ENCODE measurements around the gene LRMDA.

The LRMDA gene

DNA sequence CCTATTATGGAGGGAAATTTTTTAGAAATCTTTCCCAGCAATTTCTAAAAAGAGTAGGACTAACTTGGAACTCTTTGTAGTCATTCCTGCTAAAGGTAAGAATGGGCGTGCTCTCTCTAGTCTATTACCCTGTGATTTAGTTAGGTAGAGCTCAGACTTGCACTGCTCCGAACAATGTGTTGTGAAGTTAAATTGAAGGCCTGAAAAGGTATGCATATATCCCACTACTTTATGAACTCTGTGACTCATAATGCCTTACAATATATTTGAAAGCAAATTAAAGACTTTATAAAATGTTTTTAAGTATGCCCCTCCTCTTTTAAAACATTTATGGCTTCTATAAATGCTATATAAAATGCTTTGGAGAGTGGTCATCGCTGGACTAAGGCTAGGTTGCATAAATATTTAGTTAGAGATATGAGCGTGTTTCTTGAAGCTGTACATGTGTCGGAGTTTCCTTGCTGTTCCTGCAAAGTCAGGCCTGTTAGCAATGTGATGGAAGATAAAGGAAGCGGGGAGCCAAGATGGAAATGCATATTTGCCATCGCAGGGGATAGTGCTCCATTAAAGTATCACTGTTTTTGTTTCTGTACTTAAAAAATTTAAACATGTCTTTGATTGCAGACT, 761.4 kb downstream of the LRMDA start:
- DNase-seq (ENCODE audit: low read depth, low spot score): no peak

DNA sequence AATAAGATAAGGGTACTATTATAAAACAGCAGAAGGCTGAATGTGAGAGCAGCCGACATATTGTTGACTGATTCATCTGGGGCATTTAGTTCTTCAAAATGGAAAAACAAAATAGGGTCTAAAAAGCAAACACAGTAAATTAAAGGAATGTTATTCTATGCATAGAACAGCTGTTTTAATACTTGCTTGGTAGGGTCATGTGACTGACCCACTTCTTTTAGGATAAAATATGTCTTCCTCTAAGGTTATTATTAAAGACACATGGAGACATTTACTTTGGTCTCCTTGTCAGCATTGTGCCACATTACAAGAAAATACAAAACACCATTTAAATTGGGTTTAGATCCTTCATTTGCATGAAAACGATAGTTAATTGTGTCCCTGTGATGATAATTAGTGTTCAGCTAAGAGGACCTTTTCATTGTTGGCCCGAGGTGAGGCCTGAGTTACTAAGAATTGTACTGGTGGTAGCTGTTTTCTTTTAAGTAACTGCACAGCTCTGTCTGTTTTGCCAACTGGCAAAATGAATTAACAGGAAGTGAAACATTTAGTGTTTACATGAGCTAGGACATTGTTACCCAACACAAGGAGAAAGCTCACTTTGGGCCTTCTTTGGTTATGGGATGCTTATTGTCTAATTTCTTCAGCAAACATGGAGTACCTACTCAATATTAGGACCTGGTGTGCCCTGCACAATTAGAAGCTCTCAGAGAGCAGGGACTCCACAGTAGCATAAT, 764.4 kb downstream of the LRMDA start:
- DNase-seq (ENCODE audit: low read depth, low spot score): no peak

DNA sequence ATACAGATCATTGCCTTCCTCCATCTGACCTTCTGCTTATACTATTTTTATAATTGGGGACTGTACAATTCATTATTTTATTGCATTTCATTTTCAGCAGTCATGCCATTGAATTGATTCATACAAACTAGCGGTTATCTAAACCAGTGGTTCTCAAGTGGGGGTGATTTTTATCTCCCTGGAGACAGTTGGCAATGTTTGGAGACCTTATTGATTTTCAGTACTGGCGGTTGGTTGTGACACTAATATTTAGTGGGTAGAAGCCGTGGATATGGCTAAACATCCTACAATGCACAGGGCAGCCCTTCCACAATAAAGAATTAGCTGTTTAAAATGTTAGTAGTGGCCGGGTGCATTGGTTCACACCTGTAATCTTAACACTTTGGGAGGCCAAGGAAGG, 765.9 kb downstream of the LRMDA start:
- no peak for DNase-seq (ENCODE audit: low read depth, low spot score)

DNA sequence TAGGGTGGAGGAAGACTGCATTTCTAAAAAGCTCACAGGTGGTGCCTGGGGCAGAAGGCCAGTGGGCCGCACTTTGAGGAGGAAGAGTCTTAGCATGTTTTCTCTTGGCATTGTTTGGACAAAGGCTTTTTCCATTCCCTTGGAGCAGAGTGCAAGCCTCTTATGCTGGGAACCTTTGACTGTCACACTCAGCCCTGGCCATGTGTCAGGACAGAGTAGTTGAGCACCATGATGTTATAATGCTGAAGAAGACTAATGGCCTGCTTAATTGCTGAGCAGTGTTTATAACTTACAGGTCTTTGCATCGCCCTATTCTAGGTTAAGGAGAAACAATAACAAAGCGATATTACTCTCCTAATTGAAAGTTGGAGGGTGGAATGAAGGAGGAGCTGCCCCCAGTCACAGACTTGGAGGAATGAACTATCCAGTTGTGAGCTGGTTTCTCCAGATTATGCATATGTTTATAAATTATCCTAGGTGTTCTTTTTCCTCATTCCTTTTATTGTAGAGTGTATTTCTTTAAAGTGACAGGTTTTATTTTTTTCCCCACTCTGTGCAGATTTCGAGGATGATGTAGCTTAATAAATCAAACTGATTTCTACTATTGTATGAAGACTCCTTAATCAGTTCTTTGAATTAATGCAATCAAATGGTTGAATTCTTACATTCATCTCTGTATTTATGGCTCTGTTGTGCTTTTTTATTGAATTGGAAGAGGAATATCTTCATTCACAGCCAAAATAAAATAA, 767.0 kb downstream of the LRMDA start:
- no peak for DNase-seq (ENCODE audit: low read depth, low spot score)

DNA sequence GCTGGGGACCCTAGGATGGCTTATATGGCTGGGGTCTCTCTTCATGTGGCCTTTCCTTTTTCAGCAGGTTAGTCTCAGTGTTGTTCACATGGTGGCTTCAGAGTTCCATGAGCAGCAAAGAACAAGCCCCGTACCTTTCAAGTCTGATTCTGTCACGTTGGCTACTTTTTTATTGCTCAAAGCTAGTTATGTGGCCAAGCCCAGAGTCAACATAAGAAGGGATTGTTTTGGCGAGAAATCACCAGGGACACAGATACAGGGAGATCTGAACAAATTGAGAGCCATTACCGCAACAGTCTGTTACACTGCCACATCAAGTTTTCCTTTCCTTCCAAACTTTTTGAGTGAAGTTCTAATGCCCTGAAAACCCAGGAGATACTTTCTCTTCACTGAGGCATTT, 770.5 kb downstream of the LRMDA start:
- DNase-seq (ENCODE audit: low read depth, low spot score): no peak

DNA sequence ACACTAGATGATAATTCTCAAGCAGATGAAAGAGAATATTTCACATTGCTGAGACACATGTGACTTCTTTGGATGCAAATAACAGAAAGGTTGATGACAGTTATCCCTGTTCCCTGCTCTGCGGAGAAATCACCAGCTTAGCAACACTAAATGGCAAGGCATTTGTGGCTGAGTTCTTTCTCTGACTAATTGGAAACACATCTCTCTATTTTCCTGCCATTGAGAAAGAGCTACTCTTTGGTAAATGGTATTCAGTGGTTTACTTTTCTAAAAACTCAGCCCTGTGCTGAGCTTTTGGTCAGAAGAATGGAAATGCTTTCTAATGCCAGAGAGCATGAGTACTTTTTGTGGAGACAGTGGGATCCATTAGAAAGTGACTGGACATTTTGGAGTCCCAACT, 771.4 kb downstream of the LRMDA start:
- DNase-seq (ENCODE audit: low read depth, low spot score): no peak

DNA sequence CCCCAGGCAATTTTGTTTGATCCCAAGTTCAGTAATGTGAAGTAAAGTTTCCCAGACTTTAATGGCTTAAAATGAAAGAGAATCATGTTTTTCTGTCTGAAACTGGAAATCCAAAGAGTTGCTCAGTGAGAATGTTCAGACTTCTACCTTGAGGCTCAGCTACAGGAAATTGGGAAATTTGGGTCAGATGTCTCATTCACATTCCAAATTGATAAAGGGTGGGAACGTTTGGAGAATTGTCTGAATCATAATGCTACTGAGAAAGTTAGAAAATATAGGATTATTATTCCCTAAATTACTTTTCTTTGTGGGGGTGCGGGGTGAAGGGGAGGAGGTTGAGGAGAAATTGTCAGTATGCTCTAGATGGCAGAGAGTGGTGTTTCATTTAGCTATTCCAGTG, 773.9 kb downstream of the LRMDA start:
- no peak for DNase-seq (ENCODE audit: low read depth, low spot score)

DNA sequence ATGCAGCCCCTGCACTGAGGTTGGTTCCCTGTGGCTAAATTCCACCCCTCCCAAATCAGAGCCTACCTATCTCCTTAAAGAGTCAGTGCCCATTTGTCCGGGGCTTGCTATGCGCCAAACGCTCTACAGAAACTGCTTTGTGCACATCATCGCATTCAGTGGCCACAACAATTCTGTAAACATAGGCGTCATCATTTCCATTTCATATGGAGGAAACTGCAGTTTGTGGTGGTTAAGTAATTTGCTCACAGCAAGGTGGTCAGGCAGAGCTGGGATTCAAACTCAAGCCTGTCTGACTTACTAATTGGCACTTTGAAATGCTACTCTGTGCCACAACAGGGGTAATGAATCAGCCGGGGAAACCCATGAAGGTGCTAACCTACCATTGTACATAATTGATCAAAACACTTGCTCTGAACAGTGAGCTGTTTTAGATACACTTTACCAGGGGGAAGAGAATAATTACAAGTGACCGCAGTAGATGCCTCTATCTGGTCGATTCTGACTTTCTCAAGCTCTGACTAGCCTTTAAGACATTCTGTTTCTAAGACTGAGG, 775.5 kb downstream of the LRMDA start:
- no peak for DNase-seq (ENCODE audit: low read depth, low spot score)

DNA sequence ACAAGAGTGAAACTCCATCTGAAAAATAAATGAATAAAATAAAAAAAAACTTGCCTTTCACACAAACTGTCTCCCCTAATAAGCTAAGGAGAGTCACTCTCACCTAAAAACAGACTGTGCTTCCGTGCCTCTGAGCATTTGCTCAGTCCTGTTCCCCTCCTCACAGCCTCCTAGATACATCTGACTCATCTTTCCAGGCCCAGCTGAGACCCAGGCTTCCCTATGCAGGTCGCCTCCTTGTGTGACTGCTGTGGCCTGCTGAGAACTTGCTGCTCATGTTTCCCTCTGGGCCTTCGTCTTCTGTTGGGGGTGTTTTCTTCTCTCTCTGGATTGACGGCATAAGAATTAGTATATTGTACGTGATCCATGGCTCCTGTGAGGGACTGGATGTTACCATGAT, 777.7 kb downstream of the LRMDA start:
- DNase-seq (ENCODE audit: low read depth, low spot score): no peak

DNA sequence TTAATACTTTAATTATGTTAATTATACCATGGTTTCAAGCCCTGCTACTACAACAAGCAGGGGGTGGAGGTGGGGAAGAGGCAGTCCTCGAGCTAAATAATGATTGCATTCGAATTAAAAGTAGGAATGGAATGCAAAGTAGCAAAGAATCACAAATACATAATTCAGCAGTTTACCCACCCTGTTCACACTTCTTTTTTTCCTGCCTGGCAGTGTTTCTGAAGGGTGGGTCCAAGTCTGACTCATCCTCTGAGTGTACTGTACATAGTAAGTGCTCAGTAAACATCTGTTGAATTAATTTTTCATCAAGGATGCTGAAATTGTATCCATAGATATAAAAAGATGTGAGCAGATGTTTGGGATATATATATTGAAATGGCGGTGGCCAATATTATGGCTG, 778.8 kb downstream of the LRMDA start:
- DNase-seq (ENCODE audit: low read depth, low spot score): no peak

DNA sequence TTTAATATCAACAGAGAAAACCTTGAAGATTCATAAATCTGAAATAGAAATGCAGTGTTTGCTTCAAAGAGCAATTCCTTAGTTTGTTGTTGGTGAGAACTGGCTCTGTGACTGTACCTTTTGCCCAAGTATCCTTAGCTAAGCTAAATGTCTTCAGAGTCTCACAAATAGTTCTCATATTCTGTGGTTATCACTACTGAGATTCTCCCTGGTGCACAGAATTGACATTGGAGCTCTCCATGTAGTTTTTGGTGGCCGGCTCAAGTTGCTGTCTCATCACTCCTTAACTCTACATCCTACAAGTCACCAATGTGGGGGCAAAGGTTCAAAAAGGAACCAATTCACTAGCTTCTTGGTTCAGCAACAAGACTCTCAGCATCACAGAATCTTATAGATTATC, 780.3 kb downstream of the LRMDA start:
- no peak for DNase-seq (ENCODE audit: low read depth, low spot score)

DNA sequence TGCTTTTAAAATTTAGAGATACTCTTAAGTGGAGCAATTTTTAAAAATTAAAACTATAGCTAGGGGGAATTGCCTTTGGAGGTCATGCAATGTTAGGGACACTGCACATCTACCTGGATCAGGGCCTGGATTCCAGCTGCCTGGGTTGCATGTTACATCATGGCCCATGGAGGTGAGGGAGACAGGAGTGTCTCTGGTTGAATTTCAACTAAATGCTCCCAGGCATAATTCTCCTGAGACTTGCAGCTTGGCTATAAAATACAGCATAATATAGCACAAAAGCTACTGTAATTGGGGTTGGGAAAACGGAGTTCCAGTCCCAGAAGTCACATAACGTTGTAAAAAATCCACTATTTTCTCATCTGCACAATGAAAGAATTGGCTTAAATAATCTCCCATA, 782.5 kb downstream of the LRMDA start:
- DNase-seq (ENCODE audit: low read depth, low spot score): no peak

DNA sequence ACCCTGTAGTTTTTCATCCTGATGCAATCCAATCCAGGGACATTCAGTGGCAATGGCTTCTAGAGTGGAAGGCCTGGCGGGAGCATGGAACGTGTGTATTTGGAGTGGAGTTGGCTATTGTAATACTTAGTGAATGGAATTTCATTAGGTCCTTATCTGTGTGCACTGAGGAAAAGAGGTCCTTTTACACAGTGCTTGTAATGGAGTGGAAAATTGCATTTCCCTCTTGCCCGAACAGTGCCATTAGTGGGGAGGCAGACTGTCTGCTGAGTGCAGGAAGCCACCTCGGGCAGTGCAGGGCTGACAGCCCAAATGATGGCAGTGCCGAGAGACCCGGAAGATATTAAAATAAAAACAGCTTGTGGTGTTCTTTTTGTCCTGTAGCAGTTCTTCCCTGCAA, 786.6 kb downstream of the LRMDA start:
- no peak for DNase-seq (ENCODE audit: low read depth, low spot score)

DNA sequence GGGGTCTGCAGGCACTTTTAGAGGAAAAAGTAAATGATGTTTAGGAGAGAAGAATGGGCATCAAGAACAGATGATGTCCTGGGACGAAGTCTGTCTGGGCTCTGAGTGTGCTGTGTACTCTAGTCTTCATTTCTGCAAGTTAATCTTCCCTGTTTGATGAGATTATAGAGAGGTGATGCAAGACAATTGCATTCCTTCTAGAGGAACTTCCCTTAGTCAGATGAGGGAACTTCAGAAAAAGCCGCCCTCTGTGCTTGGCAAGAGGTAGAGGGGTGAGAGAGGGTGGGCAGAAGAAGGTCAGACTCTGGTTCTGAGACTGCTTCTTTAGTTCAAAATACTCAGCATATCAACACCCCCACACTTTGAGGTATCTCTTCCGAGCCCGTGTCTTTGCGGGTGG, 797.9 kb downstream of the LRMDA start:
- DNase-seq (ENCODE audit: low read depth, low spot score): no peak

DNA sequence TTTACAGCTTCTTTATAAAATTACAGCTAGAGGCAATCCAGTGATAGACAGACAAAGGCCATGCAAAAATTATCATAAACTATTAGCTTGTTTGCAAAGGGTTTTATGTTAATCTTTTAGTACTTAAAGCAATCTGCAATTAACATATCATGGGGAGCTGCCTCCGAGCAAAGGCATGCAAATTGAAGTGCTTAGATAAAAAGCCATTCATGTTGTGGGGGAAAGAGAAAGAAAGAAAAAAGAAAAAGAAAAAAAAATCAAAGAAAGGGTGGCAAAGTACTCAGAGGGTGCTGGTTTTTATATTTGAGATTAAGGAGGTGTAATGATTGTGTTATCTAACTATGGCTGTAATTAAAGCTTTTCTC, 799.5 kb downstream of the LRMDA start:
- DNase-seq (ENCODE audit: low read depth, low spot score): no peak

DNA sequence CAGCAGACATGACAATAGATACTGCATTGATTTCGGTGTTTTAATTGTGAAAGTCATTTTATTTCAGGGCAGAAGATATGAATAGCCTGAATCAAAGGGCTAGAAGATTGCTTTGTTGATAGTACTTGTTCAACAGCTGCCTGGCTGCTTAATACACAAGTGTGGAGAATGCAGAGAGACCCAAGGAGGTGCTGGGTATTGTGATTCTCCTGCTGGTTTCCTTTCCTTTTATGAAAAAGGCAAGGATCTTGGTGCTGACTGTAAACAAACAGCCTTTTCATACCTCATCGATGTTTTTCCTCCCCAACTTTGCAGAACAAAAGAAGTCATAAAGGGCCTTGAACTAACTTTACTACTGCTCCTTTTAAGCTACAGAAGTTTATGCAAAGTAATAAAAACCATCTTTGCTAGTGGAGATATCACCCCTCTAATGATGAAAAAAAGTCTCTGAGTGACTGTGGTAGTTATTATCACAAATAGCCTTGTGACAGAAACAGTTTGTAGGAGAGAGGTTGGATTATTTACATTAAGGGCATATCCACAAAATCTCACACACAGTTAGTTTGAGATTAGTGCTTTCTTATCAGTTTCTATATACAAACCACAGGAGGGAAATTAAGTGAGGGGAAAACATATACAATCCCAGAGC, 800.0 kb downstream of the LRMDA start:
- DNase-seq (ENCODE audit: low read depth, low spot score): peak; percentile 70

DNA sequence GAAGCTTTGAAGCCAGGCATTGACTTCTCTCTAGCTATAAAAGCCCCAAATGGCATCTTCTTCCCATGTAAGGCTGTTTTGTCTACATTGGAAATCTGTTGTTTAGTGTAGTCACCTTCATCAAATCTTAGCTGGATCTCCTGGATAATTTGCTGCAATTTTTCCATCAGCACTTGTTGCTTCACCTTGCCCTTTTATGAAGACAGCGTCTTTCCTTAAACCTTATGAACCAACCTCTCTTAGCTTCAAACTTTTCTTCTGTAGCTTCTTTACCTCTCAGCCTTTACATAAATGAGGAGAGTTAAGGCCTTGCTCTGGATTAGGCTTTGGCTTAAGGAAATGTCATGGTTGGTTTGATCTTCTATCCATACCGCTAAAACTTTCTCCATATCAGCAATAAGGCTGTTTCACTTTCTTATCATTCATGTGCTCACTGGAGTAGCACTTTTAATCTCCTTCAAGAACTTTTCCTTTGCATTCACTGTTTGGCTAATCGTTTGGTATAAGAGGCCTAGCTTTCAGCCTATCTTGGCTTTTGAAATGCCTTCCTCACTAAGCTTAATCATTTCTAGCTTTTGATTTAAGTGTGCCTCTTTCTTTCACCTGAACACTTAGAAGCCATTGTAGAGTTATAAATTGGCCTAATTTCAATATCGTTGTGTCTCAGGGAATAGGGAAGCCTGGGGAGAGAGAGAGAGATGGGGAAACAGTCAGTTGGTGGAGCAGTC, 803.2 kb downstream of the LRMDA start:
- no peak for DNase-seq (ENCODE audit: low read depth, low spot score)

DNA sequence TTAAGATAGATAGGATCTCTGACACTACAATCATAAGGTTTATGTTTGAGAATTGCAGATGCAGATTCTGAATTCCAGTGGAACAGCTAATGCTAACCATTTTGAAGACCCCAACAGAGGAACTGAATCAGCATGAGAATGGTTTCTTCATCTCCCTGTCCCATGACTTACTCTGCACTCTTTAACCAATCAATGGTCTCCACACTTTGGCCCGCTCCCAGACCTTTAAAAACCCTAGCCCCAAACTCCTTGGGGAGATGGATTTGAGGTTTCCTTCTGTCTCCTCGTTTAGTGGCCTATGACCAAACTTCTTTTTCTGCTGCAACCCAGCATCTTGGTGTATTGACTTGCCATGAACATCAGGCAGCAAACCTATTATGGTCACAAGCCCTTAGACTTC, 804.9 kb downstream of the LRMDA start:
- no peak for DNase-seq (ENCODE audit: low read depth, low spot score)

DNA sequence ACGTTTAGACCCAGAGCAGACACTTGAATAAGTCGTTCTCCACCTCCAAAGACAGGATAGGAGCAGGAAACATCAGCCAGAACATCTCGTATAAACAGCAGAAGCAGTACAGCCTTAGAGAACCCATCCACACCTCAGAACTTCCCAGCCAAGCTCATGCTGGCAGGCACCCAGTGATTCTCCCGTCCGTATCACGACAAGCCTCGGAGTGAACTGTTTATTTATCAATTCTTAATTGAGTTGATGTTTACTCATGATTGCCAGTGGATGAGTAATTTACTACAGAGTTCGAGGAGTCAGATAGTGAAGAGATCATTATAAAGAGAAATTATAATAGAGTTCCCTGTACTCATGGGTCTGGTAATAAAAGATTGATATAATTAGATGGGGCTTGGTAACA, 811.5 kb downstream of the LRMDA start:
- no peak for DNase-seq (ENCODE audit: low read depth, low spot score)

DNA sequence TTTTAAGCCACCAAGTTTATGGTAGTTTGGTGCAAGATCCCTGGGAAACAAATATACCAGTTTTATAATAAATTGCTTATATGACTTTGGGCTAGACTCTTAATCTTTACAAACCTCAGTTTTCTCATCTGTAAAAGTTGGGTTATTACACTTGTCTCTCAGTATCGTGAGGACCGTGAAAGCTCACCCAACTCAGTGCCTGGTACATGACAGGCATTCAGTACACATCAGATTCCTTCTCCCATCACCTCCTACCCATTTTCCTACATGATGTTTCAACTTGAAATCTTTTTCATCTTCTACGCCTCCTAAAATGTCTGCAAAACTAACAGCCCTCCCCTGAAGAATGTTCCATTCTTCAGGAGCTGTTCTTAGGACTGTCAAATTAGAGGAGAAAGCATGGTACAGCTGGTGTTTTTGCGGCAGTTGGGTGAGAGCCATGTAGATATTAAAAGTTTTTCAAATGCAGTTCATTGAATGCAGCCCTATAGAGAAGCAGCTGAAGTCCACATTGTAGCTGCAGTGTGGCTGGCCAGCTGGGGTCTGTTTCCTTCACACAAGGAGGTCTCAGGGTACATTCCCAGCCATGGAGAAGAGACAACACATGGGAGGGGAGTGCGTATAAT, 812.8 kb downstream of the LRMDA start:
- no peak for DNase-seq (ENCODE audit: low read depth, low spot score)

DNA sequence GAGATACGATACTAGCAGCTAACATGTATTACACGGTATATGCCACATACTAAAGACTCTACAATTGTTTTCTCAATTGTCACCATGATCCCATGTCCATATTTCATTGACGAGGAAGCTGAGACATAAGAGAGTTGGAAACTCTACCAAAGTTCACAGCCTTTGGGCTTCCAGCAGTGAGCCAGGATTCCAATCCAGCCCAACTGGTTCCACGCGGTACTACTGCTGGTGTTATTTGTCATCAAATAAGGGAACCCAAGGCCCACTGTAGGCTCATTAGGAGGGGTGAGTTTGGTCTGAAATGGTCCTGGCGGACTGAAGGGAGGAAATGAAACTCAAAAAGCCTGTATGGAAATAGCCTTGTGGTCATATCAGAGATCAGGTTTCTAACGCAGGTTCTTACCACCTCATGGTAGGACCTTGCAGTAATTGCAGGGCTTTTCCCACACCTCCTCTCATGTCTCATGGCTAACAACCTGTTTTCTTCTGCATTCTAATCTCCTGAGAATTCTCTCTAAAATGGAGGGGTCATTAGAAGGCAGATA, 814.6 kb downstream of the LRMDA start:
- peak; percentile 21 for DNase-seq (ENCODE audit: low read depth, low spot score)
